SU-DHL-6 (cell line): ENCODE measurements around the gene CDC42BPG.

Experiments
- H2AFZ ChIP-seq: fragments of 200-600 bp; sonication (generic); 2 replicates; pipeline ENCODE4 v1.6.1; 2014; ENCODE audit warnings: low read depth, mild to moderate bottlenecking, moderate library complexity, mixed read lengths, antibody characterized with exemption, low read length; ENCODE audit not compliant: severe bottlenecking
- H3F3A ChIP-seq: fragments of 200-600 bp; shearing (Covaris generic); 2 replicates; pipeline ENCODE4 v1.6.0; 2016; ENCODE audit warnings: antibody characterized with exemption, mild to moderate bottlenecking; ENCODE audit not compliant: insufficient read depth
- H3K27ac ChIP-seq: fragments of 200-600 bp; sonication (generic); 2 replicates; pipeline ENCODE4 v1.5.1; 2016; ENCODE audit warnings: low read depth, mild to moderate bottlenecking, low read length, moderate library complexity, mixed read lengths
- H3K27me3 ChIP-seq: fragments of 200-600 bp; sonication (generic), shearing (Covaris generic); 2 replicates; pipeline ENCODE4 v1.6.0; 2014; ENCODE audit warnings: mild to moderate bottlenecking, low read length
- H3K36me3 ChIP-seq: fragments of 200-600 bp; sonication (generic); 2 replicates; pipeline ENCODE4 v1.6.1; 2014; ENCODE audit warnings: mild to moderate bottlenecking, low read length, mixed read lengths
- H3K4me2 ChIP-seq: fragments of 300-600, 200-600 bp; shearing (Covaris generic), sonication (generic); 2 replicates; pipeline ENCODE4 v1.6.0; 2014; ENCODE audit warnings: low read length, low read depth, mild to moderate bottlenecking; ENCODE audit not compliant: poor library complexity, severe bottlenecking
- H3K4me3 ChIP-seq: fragments of 200-600 bp; sonication (generic); 2 replicates; pipeline ENCODE4 v1.5.1; 2014; ENCODE audit warnings: antibody characterized with exemption, low read length, mild to moderate bottlenecking, mixed read lengths; ENCODE audit not compliant: insufficient read depth, poor library complexity, severe bottlenecking
- H3K79me2 ChIP-seq: fragments of 200-600 bp; sonication (generic); 2 replicates; pipeline ENCODE4 v1.6.1; 2014; ENCODE audit warnings: mild to moderate bottlenecking, low read length, moderate library complexity; ENCODE audit not compliant: insufficient read depth
- H3K9ac ChIP-seq: fragments of 200-600 bp; sonication (generic); 2 replicates; pipeline ENCODE4 v1.7.0; 2014; ENCODE audit warnings: mild to moderate bottlenecking, low read length
- H3K9me2 ChIP-seq: fragments of 200-600 bp; sonication (generic); replicated peaks from 2 replicates; pipeline ENCODE4 v1.6.1; 2014; ENCODE audit warnings: low read length; ENCODE audit not compliant: insufficient read depth
- H3K9me3 ChIP-seq: fragments of 200-600 bp; sonication (generic); 2 replicates; pipeline ENCODE4 v1.6.1; 2014; ENCODE audit warnings: low read length, mixed read lengths; ENCODE audit not compliant: insufficient read depth
- H4K20me1 ChIP-seq: fragments of 200-600 bp; sonication (generic); 2 replicates; pipeline ENCODE4 v1.6.1; 2014; ENCODE audit warnings: low read depth, mild to moderate bottlenecking, antibody characterized with exemption, low read length, moderate library complexity, mixed read lengths
- EZH2phosphoT487 ChIP-seq: fragments of 200-600 bp; sonication (generic), shearing (Covaris generic); conservative IDR thresholded peaks from 2 replicates; pipeline ENCODE4 v1.6.1; 2018; ENCODE audit warnings: mild to moderate bottlenecking, antibody characterized with exemption, low read length, moderate library complexity, mixed read lengths
- TF ChIP-seq, protein P1 (sequence below): fragments of 200-600 bp; sonication (generic); IDR thresholded peaks from one replicate; pipeline ENCODE4 v1.5.1; 2017; ENCODE audit warnings: antibody characterized with exemption, mild to moderate bottlenecking, low read length, moderate library complexity; ENCODE audit not compliant: insufficient read depth, poor library complexity, severe bottlenecking

Gene CDC42BPG

DNA sequence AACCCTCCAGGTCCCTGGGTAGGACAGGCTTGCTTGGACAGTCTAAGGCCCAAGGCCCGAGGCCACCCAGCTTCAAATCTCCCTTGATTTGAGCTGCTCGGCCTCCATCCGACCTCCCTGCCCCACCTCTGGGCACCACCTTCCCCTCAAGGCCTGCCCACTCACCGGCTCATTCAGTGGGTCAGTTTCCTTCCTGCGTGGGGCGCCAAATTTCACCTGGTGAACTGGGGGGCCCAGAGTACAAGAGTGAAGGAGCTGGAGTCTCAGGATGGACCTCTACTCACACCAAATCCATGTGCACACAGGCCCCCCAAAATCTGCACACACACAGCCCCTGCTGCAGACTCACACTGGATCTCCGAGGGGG lies 45.2 kb downstream of the CDC42BPG start:
- Histone ChIP-seq H3K9me3 (no peaks in the 10 kb centered on the region), H3K36me3 (no peaks in the 10 kb centered on the region), H3K27ac (peak overlapping the region; percentile 44), H2AFZ (no peak overlapping the region), H3K9ac (no peak overlapping the region), H3K4me2 (no peak overlapping the region), H3K79me2 (no peaks in the 10 kb centered on the region), H3K27me3 (no peaks in the 10 kb centered on the region), H4K20me1 (no peaks in the 10 kb centered on the region), H3K4me3 (no peak overlapping the region), H3K9me2 (no peaks in the 10 kb centered on the region), H3F3A (0 out of 2 replicates have a peak, but pooled peaks cover 15% of the 10 kb centered on the region)
- no peak for TF ChIP-seq EZH2phosphoT487
- TF ChIP-seq, protein P1, sequence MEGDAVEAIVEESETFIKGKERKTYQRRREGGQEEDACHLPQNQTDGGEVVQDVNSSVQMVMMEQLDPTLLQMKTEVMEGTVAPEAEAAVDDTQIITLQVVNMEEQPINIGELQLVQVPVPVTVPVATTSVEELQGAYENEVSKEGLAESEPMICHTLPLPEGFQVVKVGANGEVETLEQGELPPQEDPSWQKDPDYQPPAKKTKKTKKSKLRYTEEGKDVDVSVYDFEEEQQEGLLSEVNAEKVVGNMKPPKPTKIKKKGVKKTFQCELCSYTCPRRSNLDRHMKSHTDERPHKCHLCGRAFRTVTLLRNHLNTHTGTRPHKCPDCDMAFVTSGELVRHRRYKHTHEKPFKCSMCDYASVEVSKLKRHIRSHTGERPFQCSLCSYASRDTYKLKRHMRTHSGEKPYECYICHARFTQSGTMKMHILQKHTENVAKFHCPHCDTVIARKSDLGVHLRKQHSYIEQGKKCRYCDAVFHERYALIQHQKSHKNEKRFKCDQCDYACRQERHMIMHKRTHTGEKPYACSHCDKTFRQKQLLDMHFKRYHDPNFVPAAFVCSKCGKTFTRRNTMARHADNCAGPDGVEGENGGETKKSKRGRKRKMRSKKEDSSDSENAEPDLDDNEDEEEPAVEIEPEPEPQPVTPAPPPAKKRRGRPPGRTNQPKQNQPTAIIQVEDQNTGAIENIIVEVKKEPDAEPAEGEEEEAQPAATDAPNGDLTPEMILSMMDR: no peak

GRCh38 chr11:64796757-64797541 lies 47.5 kb downstream of the CDC42BPG start:
- Histone ChIP-seq H3K9me2 (no peaks in the 10 kb centered on the region), H3K79me2 (no peaks in the 10 kb centered on the region), H2AFZ (no peak overlapping the region), H3K9me3 (no peaks in the 10 kb centered on the region), H3K36me3 (no peaks in the 10 kb centered on the region), H3K9ac (no peak overlapping the region), H3K4me2 (no peak overlapping the region), H3K27me3 (no peaks in the 10 kb centered on the region), H3F3A (0 out of 2 replicates have a peak, but pooled peaks cover 5% of the 10 kb centered on the region), H4K20me1 (no peaks in the 10 kb centered on the region), H3K27ac (no peak overlapping the region), H3K4me3 (no peak overlapping the region)
- TF ChIP-seq, protein P1: no peak
- TF ChIP-seq EZH2phosphoT487: no peak

- H3K79me2 ChIP-seq: no peaks in the 10 kb centered on the region
- no peaks in the 10 kb centered on the region for H3K9me2 ChIP-seq
- TF ChIP-seq, protein P1: no peak
- TF ChIP-seq EZH2phosphoT487: no peak
- no peaks in the 10 kb centered on the region for H3K27me3 ChIP-seq
- no peaks in the 10 kb centered on the region for H3K36me3 ChIP-seq
- no peaks in the 10 kb centered on the region for H4K20me1 ChIP-seq
- 0 out of 2 replicates have a peak, but pooled peaks cover 1% of the 10 kb centered on the region for H3F3A ChIP-seq
- no peak overlapping the region for H3K4me2 ChIP-seq
- H3K9me3 ChIP-seq: no peaks in the 10 kb centered on the region
- H2AFZ ChIP-seq: no peak overlapping the region
- no peak overlapping the region for H3K27ac ChIP-seq
- H3K9ac ChIP-seq: no peak overlapping the region
- no peak overlapping the region for H3K4me3 ChIP-seq
These were observed 48.3 kb downstream of the CDC42BPG start for GRCh38 chr11:64796047-64796756.
